Left lobe of liver (tissue), 2 donors: ENCODE results near the gene MATR3. TPM values are rescaled to one million over a fixed set of nuclear protein-coding genes. Genes with fewer than 3 reads are reported as not detected.
"Not testable (repeated sequence)": the region's sequence is repeated elsewhere in the genome, so short reads cannot be mapped to it uniquely, and the experiment has no call there.

Source experiments
- ATAC-seq: fragments of 200-7000 bp; cut with Tn5 transposase; one replicate; pipeline ENCODE4 v1.9.1; 2020; ENCODE audit warnings: mild to moderate bottlenecking, moderate library complexity
- DNase-seq: peaks from one replicate; pipeline ENCODE4 v3.0.0-alpha.2; 2020; ENCODE audit warnings: low spot score
- total RNA-seq: library from RNA; stranded (reverse); gene quantifications from one replicate; pipeline ENCODE4 v1.2.1, GENCODE V29; 2021
- donor health status: DM: no; HTN: no; CAD: no; lungs with moderate emphysema.
- donor health status: DM: no; HTN: yes; CAD: no.

MATR3 gene
- total RNA-seq, 1 donor from 2014 or later, result 39.2 TPM

DNA sequence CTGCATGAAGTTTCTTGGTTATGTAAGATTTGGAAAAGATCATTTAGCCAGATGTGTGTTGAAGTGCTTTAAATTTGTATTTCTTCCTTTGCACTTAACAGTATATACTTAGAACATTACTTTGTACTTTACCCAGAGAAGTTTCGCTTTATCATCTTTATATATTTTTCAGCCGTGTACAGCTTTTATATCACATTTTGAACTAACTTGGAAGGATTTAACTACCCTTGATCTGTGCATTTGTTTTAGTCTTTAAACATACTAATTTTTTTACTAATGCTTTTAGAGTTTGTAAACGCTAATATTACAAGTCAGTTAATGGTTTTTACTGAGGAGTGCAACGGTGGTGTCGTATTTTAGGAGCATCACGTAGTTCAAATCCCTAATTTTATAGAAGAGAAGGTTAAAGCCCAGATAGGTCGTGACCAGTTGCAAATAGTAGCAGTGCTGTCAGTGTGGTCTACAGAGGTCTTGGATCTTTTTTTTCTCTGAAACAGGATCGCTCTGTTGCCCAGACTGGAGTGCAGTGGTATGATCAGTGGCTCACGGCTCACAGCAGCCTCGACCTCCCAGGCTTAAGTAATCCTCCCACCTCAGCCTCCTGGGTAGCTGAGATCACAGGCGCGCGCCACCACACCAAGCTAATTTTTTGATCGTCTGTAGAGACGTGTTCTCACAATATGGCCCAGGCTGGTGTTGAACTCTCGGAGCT is 2.0 kb downstream of the MATR3 start:
- DNase-seq (no peak), ATAC-seq (no peak)

- DNase-seq, result no peak
- no peak for ATAC-seq
Observed at GRCh38 chr5:139296198-139296597, 2.7 kb downstream of the MATR3 start.

GRCh38 chr5:139296862-139297326 is 3.4 kb downstream of the MATR3 start:
- no peak for DNase-seq

DNA sequence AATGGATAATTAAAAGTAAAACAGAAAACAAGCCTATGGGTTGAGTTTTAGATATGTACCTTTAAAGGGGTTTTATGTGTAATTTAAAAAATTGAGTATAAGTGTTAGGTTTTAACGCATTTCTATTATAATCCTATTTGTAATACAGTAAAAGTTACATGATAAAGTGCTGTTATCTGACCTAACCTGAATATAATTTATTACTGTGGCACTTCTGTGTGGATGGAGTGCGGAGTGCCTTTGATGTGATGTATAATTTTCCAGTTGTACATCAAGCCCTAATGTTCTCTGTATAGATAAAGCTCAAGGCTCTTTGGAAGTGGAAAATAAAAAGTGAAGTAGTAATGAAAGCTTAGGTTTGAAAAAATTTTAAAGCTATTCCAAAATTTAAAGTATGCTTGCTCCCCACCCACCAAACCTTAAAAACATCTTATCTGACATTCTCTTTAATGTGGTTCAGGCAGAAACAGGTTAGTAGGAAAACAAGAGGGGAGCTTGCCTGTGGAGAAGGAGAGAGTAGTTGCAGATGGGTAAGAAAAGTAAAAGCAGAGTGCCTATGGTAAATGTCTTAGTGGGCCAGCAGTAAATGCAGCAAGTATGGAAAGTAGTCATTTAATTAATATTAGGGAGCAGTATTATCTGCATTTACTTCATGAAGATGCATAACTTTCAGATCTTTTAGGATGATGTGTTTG is 4.0 kb downstream of the MATR3 start:
- DNase-seq (no peak), ATAC-seq (no peak)

More at GRCh38 chr5:139296862-139297326, 3.4 kb downstream of the MATR3 start:
- ATAC-seq, result no peak

DNA sequence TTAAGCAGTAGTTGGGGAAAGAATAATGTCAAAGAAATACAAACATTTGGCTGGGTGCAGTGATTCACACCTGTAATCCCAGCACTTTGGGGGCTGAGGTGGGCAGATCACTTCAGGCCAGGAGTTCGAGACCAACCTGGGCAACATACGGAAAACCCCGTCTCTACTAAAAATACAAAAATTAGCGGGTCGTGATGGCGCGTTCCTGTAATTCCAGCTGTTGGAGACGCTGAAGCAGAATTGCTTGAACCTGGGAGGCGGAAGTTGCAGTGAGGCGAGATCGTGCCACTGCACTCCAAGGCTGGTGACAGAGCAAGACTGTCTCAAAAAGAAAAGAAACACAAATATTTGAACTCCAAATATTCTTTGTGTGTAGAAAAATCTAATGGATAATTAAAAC is 4.7 kb downstream of the MATR3 start:
- ATAC-seq (no peak), DNase-seq (no peak)

GRCh38 chr5:139299486-139299885 is 5.9 kb downstream of the MATR3 start:
- DNase-seq (no peak), ATAC-seq (no peak)

DNA sequence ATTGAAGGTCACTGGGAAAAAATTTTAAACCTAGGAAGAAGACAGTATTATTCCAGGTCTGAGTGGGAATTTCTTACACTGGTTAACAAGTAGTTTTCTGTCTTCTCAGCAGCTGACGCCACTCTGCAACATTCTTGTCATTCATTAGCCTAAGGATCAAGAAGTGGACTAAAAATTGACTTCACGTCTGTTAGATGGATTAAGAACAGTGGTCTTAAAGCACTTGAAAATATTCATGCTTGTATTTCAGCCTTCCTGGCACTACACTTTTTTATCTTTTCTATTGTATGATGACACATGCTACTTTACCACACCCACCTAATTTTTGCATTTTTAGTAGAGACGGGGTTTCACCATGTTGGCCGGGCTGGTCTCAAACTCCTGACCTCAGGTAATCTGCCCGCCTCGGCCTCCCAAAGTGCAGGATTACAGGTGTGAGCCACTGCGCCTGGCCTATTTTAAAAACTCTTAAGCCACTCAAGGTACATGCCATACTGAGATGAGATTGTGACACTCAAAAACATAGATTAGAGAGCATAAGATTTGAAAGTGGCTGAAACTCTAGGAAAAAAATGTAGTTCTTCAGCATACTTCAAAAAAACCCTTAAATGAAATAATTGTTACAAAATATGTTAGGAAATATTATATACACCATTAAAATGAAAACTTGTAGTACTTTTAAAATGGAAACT is 8.4 kb downstream of the MATR3 start:
- DNase-seq (no peak), ATAC-seq (no peak)

DNA sequence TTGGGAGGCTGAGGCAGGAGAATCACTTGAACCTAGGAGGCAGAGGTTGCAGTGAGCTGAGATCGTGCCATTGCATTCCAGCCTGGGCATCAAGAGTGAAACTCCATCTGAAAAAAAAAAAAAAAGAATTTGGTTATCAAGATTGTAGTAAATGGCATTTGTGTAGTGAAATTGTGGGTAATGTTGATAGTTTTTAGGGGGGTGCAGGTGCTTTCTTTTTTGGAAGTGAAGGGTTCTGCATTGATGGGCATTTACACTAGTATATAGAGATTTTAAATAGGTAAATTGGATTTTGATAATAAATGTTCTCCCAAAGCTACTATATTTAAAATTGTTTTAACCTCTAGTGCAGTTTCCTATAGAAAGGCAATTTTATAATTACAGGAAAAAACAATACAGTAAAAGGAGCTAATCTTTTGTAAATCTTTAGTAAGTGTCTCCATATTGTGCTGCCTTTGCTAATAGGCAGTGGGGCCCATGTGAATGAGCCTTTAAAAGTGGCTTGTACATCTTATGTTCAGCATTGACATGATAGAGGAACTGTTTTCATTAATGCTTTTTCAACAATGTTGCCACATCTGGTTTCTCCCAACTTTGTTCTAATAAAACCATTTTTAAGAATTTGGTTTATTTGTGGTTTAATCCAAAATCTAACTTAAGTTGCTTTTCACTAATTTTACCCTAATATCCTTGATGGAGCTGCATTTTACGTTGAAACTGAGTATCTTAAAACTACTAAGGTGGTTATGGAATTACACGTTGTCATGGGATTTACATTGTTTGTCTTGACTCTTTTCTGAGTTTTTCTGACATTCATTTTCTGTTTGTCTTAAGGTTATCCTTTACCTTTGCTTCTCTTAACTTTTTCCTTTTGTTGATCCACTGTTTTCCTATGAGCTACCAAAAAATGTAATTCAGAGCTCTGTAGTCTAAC is 11.1 kb downstream of the MATR3 start:
- ATAC-seq, result no peak
- no peak for DNase-seq

DNA sequence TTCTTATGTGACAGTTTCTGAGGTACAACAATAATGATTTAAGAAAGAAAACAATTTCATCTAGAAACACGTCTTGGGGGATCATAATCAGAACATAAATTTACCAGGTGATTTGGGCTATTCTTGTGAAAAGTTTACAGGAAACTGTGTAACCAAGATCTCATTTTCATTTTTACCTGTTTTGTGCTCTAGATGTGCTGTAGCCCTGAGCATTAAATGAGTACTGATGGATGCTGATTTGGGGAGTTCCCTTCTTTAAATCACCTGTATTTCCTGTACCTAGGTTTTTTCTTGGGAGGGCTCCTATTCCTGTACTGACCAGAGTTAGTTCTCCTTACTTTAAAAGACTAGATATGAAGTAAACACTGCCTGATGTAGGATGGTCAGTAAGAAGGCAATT is 12.7 kb downstream of the MATR3 start:
- DNase-seq, result no peak
- no peak for ATAC-seq

DNA sequence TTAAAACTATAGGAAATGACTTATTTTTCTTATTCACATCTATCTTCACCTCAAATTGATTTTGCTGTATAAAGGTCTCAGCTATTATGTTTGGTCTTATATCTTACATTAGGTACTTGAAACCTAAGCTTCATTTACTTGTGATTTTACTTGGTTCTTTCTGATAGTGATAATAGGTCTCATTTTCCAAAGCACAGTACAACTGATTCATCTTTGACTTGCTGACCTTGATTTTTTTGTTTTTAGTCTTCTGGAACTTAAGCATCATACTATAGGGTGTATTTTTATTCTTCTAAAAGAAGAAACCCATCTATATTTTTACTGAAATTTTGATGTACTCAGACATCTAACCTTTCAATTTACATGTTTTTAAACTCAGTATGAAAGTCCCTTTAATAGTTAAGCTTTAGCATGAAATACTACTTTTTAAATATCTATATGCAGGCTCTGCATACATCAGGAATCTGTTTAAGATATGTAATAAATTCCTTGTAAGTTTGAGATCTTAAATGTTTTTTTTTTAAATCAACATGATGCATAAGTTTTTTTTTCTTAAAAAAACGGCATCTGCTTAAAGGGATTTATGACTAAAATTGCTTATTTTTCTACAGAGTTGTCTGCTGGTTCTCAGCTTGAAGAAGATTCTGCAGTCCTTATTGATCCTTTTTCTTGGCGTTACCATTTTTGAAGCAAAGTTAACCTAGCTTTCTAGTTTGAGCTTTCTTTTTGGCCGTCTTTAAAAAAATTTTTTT is 13.3 kb downstream of the MATR3 start:
- DNase-seq, result no peak
- no peak for ATAC-seq

DNA sequence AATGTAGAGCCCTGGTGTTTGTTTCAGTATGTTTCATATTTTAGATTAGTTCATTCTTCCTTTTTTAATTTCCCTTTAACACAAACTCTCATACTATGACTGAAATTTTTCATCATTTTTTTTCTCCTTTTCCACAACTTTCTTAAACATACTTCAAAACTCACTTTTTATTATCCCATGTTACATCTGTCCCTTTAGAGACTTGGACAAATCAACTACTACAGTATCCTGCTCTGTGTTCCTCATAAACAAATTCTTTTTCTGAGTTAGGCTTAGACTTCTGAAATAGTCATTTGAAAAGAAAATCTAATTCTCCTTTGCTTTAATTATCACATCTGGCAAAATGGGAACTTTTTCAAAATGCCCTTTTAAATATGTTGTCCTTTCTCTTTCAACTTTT is 15.3 kb downstream of the MATR3 start:
- DNase-seq, result no peak
- ATAC-seq, result no peak

DNA sequence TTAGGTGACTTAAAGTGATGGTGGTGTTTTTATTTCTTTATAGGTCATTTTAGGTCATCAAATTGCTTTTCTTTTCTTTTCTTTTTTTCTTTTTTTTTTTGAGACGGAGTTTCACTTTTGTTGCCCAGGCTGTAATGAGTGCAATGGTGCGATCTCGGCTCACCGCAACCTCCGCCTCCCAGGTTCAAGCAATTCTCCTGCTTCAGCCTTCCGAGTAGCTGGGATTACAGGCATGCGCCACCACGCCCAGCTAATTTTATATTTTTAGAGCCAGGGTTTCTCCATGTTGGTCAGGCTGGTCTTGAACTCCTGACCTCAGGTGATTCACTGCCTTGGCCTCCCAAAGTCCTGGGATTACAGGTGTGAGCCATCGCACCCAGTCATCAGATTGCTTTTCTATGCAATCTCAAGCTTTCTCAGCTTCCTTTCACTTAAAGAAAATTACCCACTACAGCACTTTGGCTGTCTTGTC is 17.2 kb downstream of the MATR3 start:
- not testable (repeated sequence) for ATAC-seq, DNase-seq

GRCh38 chr5:139312075-139312474 is 18.5 kb downstream of the MATR3 start:
- DNase-seq, result no peak

GRCh38 chr5:139314276-139314675 is 20.7 kb downstream of the MATR3 start:
- ATAC-seq (no peak), DNase-seq (no peak)

More at GRCh38 chr5:139312075-139312474, 18.5 kb downstream of the MATR3 start:
- ATAC-seq, result no peak

DNA sequence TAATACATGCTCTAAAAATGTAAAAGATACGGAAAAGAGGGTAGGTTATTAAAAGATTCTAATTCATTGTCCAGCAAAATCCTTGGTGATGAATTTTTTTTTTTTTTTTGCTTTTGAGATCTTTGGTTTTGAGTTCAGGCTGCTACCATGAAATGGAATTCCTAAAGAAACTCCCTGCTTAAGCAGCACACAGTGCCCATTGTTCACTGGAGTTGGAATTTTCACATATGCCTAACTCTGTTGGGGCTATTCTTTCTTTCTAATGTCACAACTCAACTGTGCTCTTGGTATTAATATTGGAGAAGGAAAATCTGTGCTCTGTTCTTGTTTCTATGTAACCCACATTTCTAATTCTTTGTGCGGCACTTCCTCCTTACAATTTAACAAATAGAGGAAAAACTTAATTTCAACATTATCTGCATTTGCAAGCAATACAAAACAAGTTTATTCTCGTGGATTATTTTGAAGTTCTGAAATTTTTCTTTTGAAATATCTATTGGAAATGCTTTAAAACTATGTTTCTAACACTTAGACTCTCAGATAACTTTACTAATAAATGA is 21.6 kb downstream of the MATR3 start:
- ATAC-seq, result no peak
- no peak for DNase-seq

DNA sequence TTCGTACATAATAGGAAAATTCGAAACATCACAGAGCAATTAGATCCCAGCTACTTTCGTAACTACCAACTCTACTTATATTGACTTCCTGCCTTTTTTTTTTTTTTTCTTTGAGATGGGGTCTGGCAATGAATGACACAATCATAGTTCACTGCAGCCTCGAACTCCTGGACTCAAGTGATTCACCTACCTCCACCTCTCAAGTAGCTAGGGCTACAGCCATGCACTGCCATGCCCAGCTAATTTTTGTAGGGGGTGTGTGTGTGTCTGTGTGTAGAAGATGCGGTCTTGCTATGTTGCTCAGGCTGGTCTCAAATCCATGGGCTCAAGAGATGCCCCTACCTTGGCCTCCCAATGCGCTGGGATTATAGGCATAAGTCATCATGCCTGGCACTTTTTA is 42.3 kb downstream of the MATR3 start:
- DNase-seq (no peak), ATAC-seq (peak; percentile 20)

- DNase-seq, result no peak
- no peak for ATAC-seq
Observed at GRCh38 chr5:139340051-139340450, 46.5 kb downstream of the MATR3 start.

- ATAC-seq, result no peak
- no peak for DNase-seq
Observed at GRCh38 chr5:139341187-139341688, 47.7 kb downstream of the MATR3 start.

- peak; percentile 98 for ATAC-seq
- peak; percentile 97 for DNase-seq
Observed at GRCh38 chr5:139341689-139342422, 48.3 kb downstream of the MATR3 start, which contains the start of gene PAIP2. TSS of gene PAIP2 (plus strand) at chr5:139341854. CDS start at chr5:139363785, 21,931 bp downstream.
